GM12878 (cell line): ENCODE results near the gene PCDHGC4. TPM values are rescaled to one million over a fixed set of nuclear protein-coding genes. Genes with fewer than 3 reads are reported as not detected.

Source experiments
- BMI1 ChIP-seq: fragments of 450-650 bp; IDR thresholded peaks from 2 replicates; pipeline ENCODE4 v1.6.1; 2016; ENCODE audit warnings: mild to moderate bottlenecking, moderate library complexity, borderline replicate concordance
- CREM ChIP-seq: IDR thresholded peaks from 2 replicates; pipeline ENCODE4 v1.6.1; 2014; ENCODE audit warnings: antibody characterized with exemption, low read depth
- CTCF ChIP-seq, 3 experiments: IDR thresholded peaks in 2 of 3; conservative IDR thresholded peaks in 1 of 3; 2 replicates each; pipeline ENCODE4 v1.5.1; 2011; ENCODE audit warnings: low read depth in 3 of 3, low read length in 3 of 3, mild to moderate bottlenecking in 3 of 3, control low read depth in 2 of 3, moderate library complexity in 2 of 3, inconsistent platforms in 1 of 3, mixed read lengths in 1 of 3; ENCODE audit not compliant: control insufficient read depth in 2 of 3, insufficient read depth in 1 of 3; ENCODE audit errors: extremely low read depth in 1 of 3
- DPF2 ChIP-seq: fragments of 450-650 bp; IDR thresholded peaks from 2 replicates; pipeline ENCODE4 v1.6.1; 2017; ENCODE audit warnings: mild to moderate bottlenecking
- E4F1 ChIP-seq: fragments of 450-650 bp; IDR thresholded peaks from 2 replicates; pipeline ENCODE4 v1.6.1; 2018; ENCODE audit warnings: borderline replicate concordance, mild to moderate bottlenecking; ENCODE audit not compliant: partially characterized antibody
- ESRRA ChIP-seq: IDR thresholded peaks from 2 replicates; pipeline ENCODE4 v1.6.1; 2012; ENCODE audit warnings: mild to moderate bottlenecking, low read length, improper control_type of control experiment
- HDAC2 ChIP-seq: fragments of 200-600 bp; sonication (generic); IDR thresholded peaks from 2 replicates; pipeline ENCODE4 v1.6.1; 2017
- HDGF ChIP-seq: fragments of 450-650 bp; IDR thresholded peaks from 2 replicates; pipeline ENCODE4 v1.6.1; 2016; ENCODE audit warnings: antibody characterized with exemption
- HSF1 ChIP-seq: fragments of 150-350 bp; IDR thresholded peaks from 2 replicates; pipeline ENCODE4 v1.6.1; 2014; ENCODE audit warnings: mild to moderate bottlenecking, low read depth, low read length
- MAX ChIP-seq: IDR thresholded peaks from 2 replicates; pipeline ENCODE4 v1.6.1; 2012; ENCODE audit warnings: low read depth, low read length, improper control_type of control experiment
- NFYA ChIP-seq: IDR thresholded peaks from 2 replicates; pipeline ENCODE4 v1.6.1; 2011; ENCODE audit warnings: low read depth, mild to moderate bottlenecking, low read length, improper control_type of control experiment, borderline replicate concordance
- NKRF ChIP-seq: fragments of 450-650 bp; conservative IDR thresholded peaks from 2 replicates; pipeline ENCODE4 v1.6.1; 2017; ENCODE audit warnings: mild to moderate bottlenecking, moderate library complexity
- PAX5 ChIP-seq: IDR thresholded peaks from 2 replicates; pipeline ENCODE4 v1.6.1; 2011; ENCODE audit warnings: low read depth, low read length, borderline replicate concordance
- RCOR1 ChIP-seq: conservative IDR thresholded peaks from 2 replicates; pipeline ENCODE4 v1.6.1; 2012; ENCODE audit warnings: low read depth, low read length, improper control_type of control experiment
- REST ChIP-seq: IDR thresholded peaks from 2 replicates; pipeline ENCODE4 v1.6.1; 2012; ENCODE audit warnings: mild to moderate bottlenecking, low read depth, low read length
- SPI1 ChIP-seq: IDR thresholded peaks from 2 replicates; pipeline ENCODE4 v1.6.1; 2011; ENCODE audit warnings: low read depth, mild to moderate bottlenecking, low read length, moderate library complexity, borderline replicate concordance; ENCODE audit not compliant: insufficient read depth
- STAT3 ChIP-seq: IDR thresholded peaks from 2 replicates; pipeline ENCODE4 v1.6.1; 2011; ENCODE audit warnings: low read depth, low read length, improper control_type of control experiment
- TAF1 ChIP-seq: IDR thresholded peaks from 2 replicates; pipeline ENCODE4 v1.6.1; 2011; ENCODE audit warnings: mild to moderate bottlenecking, low read depth, low read length, borderline replicate concordance
- TBL1XR1 ChIP-seq: IDR thresholded peaks from 2 replicates; pipeline ENCODE4 v1.6.1; 2012; ENCODE audit warnings: low read depth, low read length, improper control_type of control experiment
- polyA plus RNA-seq, 11 experiments: library from polyadenylated mRNA; depleted of rRNA in 4 of 11; unstranded in 6 of 11; stranded (reverse) in 5 of 11; fragments of >200 nt; fragmentation: Nextera tagmentation in 4 of 11; fragmentation: Illumina TruSeq in 1 of 11; extraction: Ambion mirVana in 4 of 11; extraction: Trizol in 1 of 11; gene quantifications; 1 replicate in 1 of 11; 2 replicates in 10 of 11; pipeline versions ENCODE4 v1.2.1 to v1.2.3, GENCODE V29; 2011 to 2016; ENCODE audit warnings: inconsistent platforms in 2 of 11, missing spikeins in 2 of 11, low read depth in 1 of 11
- total RNA-seq, 4 experiments: library from RNA; depleted of rRNA in 3 of 4; stranded (reverse); fragments of >200 nt in 3 of 4; fragmentation: Illumina TruSeq in 1 of 4; extraction: Trizol in 1 of 4; gene quantifications; 2 replicates each; pipeline versions ENCODE4 v1.2.1 to v1.2.3, GENCODE V29; 2013 to 2021

Gene PCDHGC4
- total and polyA plus RNA-seq, 10 of the 15 experiments (the other 5 are each of a cell fraction or from before 2014, with no cell fraction given), result 0.04 to 1.2 (median 0.52) TPM

GRCh38 chr5:141475625-141476131 is 9.2 kb upstream of the PCDHGC4 start, which contains the start of gene PCDHGC3 (continued):
- TF ChIP-seq CTCF (IDR thresholded peaks at IDR 0.05 in 2 of 3, conservative IDR thresholded peaks at IDR 0.05 in 1 of 3; ENCODE audit: control insufficient read depth in 2 of 3, extremely low read depth in 1 of 3, insufficient read depth in 1 of 3, low read depth in 3 of 3, low read length in 3 of 3), result peak; percentile 49 to 86 (median 65); a peak in 5 of 6 replicates
- no peak for TF ChIP-seq NKRF
- no peak for TF ChIP-seq E4F1
- TF ChIP-seq DPF2, result no peak
- TF ChIP-seq REST, result no peak
- TF ChIP-seq PAX5, result no peak
- no peak for TF ChIP-seq ESRRA
- no peak for TF ChIP-seq HDAC2
- TF ChIP-seq BMI1, result no peak
- TF ChIP-seq TBL1XR1, result 0 out of 2 replicates have a peak, but pooled peaks have one; percentile 38
- no peak for TF ChIP-seq HSF1
- 0 out of 2 replicates have a peak, but pooled peaks have one; percentile 26 for TF ChIP-seq TAF1
- TF ChIP-seq CREM, result no peak
- no peak for TF ChIP-seq SPI1
- no peak for TF ChIP-seq HDGF
- TF ChIP-seq RCOR1, result no peak
- 0 out of 2 replicates have a peak, but pooled peaks have one; percentile 21 for TF ChIP-seq MAX
- no peak for TF ChIP-seq NFYA
- no peak for TF ChIP-seq STAT3
